ENCODE measurements around the gene HSDL1.

Gene HSDL1

GRCh38 chr16:84176192-84177053 lies 31.4 kb upstream of the HSDL1 start:
- no peak for DNase-seq (ENCODE audit: low spot score)

- peak; percentile 50 for DNase-seq (ENCODE audit: low spot score)
Observed at GRCh38 chr16:84175350-84176081, 30.5 kb upstream of the HSDL1 start.

GRCh38 chr16:84174396-84174795 lies 29.4 kb upstream of the HSDL1 start:
- no peak for DNase-seq (ENCODE audit: low spot score)

GRCh38 chr16:84169765-84170310 lies 24.9 kb upstream of the HSDL1 start:
- no peak for DNase-seq (ENCODE audit: low spot score)

GRCh38 chr16:84166796-84167695 lies 22.1 kb upstream of the HSDL1 start:
- DNase-seq (ENCODE audit: low spot score), result no peak

GRCh38 chr16:84165746-84166145 lies 20.8 kb upstream of the HSDL1 start:
- no peak for DNase-seq (ENCODE audit: low spot score)

GRCh38 chr16:84161801-84162200 lies 16.8 kb upstream of the HSDL1 start:
- no peak for DNase-seq (ENCODE audit: low spot score)

GRCh38 chr16:84161037-84161436 lies 16.1 kb upstream of the HSDL1 start:
- DNase-seq (ENCODE audit: low spot score), result no peak

GRCh38 chr16:84159800-84160199 lies 14.8 kb upstream of the HSDL1 start:
- DNase-seq (ENCODE audit: low spot score), result no peak

- no peak for DNase-seq (ENCODE audit: low spot score)
Observed at GRCh38 chr16:84159007-84159406, 14.0 kb upstream of the HSDL1 start.

- no peak for DNase-seq (ENCODE audit: low spot score)
Observed at GRCh38 chr16:84156342-84156784, 11.4 kb upstream of the HSDL1 start.

GRCh38 chr16:84155771-84156170 lies 10.8 kb upstream of the HSDL1 start:
- DNase-seq (ENCODE audit: low spot score), result no peak

- DNase-seq (ENCODE audit: low spot score), result no peak
Observed at GRCh38 chr16:84155226-84155625, 10.2 kb upstream of the HSDL1 start.

- no peak for DNase-seq (ENCODE audit: low spot score)
Observed at GRCh38 chr16:84153660-84154214, 8.8 kb upstream of the HSDL1 start.

- no peak for DNase-seq (ENCODE audit: low spot score)
Observed at GRCh38 chr16:84150926-84151325, 5.9 kb upstream of the HSDL1 start.

GRCh38 chr16:84144209-84144858 lies 643 bp downstream of the HSDL1 start:
- DNase-seq (ENCODE audit: low spot score), result peak; percentile 23

- no peak for DNase-seq (ENCODE audit: low spot score)
Observed at GRCh38 chr16:84143784-84144199, 1.2 kb downstream of the HSDL1 start.

GRCh38 chr16:84143081-84143480 lies 1.9 kb downstream of the HSDL1 start:
- DNase-seq (ENCODE audit: low spot score), result no peak

- DNase-seq (ENCODE audit: low spot score), result no peak
Observed at GRCh38 chr16:84141143-84141670, 3.8 kb downstream of the HSDL1 start.

GRCh38 chr16:84139628-84140258 lies 5.2 kb downstream of the HSDL1 start:
- DNase-seq (ENCODE audit: low spot score), result no peak

Data from cerebellar cortex (tissue), 1 donor.